Measurements from ENCODE around the gene SERPINE3.

DNA sequence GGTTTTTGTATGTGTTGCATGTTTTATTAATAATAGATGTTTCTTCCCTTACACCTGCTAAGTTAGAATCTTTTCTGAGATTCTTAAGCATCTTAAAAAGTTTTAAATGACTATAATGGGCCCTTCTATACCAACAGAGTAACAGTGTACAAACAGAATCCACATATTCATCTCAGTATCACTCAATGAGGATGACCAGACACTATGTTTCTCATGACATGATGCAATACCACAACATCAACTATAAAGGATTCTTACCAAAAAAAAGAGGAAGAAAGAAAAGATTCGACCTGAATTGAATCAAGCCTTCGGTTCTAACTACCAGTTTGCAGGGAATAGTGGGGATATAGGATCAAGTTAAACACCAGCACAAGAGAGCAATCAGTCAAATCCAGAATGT, 56.9 kb downstream of the SERPINE3 start:
- no peak for TF ChIP-seq POLR2A (IDR thresholded peaks at IDR 0.05)
- TF ChIP-seq, protein P1, sequence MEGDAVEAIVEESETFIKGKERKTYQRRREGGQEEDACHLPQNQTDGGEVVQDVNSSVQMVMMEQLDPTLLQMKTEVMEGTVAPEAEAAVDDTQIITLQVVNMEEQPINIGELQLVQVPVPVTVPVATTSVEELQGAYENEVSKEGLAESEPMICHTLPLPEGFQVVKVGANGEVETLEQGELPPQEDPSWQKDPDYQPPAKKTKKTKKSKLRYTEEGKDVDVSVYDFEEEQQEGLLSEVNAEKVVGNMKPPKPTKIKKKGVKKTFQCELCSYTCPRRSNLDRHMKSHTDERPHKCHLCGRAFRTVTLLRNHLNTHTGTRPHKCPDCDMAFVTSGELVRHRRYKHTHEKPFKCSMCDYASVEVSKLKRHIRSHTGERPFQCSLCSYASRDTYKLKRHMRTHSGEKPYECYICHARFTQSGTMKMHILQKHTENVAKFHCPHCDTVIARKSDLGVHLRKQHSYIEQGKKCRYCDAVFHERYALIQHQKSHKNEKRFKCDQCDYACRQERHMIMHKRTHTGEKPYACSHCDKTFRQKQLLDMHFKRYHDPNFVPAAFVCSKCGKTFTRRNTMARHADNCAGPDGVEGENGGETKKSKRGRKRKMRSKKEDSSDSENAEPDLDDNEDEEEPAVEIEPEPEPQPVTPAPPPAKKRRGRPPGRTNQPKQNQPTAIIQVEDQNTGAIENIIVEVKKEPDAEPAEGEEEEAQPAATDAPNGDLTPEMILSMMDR (IDR thresholded peaks at IDR 0.05) = no peak
